Medulla oblongata (tissue), 1 donor: ENCODE results near the gene ZNF664.

Experiments used
- DNase-seq: peaks from one replicate; pipeline ENCODE4 v3.0.0-alpha.2; 2015; ENCODE audit errors: extremely low spot score

Gene ZNF664

DNA sequence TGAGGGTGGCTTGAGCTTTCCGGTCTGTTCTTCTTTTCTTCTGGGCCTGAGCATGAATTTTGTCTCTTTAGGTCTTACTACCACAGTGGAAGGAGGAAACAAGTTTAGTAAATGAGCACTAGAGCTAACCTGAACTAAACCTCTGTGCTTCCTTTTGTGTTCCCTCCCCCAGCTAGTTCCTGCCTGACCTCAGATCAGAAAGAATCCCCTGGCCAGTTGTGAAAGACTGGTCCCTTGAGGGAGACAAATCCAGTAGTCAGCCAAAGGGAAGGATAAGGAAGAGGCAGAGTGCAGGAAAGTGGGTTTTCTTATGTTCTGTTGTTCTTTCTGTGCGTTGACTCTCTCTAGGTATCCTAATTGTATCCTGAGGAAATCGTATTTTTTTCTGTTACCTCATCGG, 17.5 kb downstream of the ZNF664 start:
- no peak for DNase-seq

DNA sequence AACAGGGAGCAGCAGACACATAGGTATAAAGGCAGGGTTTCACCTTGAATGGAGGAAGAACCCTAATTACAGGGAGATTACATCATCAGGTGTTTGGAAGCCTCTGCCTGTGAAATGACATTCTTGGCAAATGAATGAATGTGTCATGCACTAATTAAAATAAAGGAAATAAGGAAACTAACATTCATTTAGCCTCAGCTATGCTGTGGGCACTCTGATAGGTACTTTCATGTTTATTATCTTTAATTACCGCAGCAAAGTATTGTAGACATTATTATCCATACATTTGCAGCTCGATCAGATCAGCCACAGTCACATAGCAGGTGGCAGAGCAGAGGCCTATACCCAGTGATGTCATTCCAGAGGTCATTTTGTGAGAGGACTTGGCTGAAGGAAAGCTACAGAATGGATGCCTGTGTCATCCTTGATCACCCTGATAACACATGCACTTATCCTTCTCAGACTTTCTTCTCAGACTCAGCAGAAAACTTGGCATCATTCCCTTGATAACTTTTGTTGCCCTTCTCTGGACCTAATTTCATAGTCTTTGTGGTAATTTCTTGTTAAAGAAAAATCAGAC, 18.4 kb downstream of the ZNF664 start:
- DNase-seq: no peak

GRCh38 chr12:123992118-123992825, 19.3 kb downstream of the ZNF664 start:
- no peak for DNase-seq

GRCh38 chr12:123995023-123995748, 22.2 kb downstream of the ZNF664 start:
- no peak for DNase-seq

GRCh38 chr12:123996581-123996980, 23.6 kb downstream of the ZNF664 start:
- peak; percentile 85 for DNase-seq

GRCh38 chr12:123997033-123997822, 24.2 kb downstream of the ZNF664 start:
- DNase-seq: peak; percentile 58

DNA sequence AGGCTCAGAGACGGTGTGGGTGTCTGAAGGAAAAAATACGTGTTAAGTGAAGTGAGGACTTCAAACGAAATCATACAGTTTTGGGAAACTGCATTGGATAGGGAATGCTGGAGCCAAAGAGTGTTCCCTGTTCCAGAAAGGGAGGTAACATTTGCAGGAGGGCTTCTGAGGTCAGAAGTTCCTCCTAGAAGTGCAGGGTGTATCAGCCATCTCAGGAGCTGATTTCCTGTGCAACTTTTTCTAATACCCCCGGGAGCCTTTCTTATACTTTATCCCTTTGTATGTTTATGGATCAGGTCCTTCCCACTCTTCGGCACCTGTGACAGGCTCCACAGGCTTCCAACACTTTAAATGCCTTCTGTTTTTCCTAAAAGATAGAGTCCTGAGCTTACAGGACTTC, 24.9 kb downstream of the ZNF664 start:
- no peak for DNase-seq

GRCh38 chr12:123998344-123998990, 25.5 kb downstream of the ZNF664 start:
- no peak for DNase-seq

DNA sequence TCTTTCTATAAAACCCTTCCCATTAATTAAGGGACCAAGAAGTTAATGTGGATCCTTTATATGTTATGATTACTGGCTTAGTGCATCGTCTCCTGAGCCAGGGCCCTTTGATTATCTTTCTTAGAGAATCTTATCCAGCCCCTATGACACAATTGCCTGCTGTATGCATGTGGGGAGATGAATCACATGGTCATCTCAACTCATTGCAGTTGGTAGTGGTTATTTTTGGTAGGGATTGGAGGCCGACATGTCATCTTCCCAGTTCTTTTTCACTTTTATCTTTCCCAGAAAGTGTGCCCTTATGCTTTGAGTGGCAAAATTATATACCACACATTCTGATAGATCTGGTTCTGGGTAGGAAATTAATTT, 26.0 kb downstream of the ZNF664 start:
- no peak for DNase-seq

DNA sequence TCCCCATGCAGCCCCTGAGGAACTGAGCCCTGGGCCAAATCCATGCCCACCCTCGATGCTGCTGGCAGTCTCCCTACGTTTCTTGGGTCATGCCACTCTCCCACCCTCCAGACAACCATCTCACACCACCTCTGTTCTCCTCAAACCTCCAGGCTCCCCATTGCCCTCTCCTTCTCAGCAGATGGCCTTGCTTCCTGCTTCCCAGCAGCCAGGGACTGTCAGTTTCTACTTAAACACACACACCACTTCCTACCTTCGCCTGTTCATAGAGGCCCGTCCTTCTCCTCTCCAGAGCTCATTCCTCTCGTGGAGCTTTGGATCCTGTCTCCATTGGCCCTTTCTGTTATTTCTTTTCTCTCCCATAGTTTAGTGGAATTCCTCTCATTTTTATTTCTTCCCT, 27.1 kb downstream of the ZNF664 start:
- no peak for DNase-seq

- no peak for DNase-seq
Measured at GRCh38 chr12:124001343-124001742, 28.3 kb downstream of the ZNF664 start.

DNA sequence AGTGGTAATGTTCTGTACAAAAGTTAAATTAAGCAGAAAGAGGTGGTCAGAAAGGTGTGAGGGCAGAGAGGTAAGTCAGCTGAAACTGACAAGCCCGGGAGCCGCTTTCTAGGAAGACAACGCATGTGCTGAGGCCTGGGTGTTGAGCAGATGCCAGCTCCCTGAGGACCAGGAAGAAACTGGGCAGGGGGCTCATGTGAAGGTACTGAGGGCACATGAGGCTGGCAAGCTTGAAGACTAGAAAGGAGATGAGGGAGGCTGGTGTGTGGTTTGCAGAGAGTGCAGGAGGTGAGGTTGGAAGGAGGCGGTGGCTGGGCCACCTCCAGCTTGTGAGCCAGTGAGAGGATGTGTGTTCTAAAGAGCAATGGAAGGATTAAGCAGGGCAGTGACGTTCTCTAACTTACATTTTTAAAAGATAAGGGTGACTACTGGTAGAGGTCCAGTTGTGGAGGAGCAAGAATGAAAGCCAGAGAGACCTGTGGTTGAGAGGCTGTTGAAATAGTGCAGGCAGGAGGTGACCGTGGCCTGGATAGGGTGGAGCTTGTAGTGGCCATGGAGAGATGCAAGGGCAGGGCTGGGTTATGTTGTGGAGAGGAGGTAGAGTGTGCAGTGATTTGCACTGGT, 29.1 kb downstream of the ZNF664 start:
- DNase-seq: no peak

DNA sequence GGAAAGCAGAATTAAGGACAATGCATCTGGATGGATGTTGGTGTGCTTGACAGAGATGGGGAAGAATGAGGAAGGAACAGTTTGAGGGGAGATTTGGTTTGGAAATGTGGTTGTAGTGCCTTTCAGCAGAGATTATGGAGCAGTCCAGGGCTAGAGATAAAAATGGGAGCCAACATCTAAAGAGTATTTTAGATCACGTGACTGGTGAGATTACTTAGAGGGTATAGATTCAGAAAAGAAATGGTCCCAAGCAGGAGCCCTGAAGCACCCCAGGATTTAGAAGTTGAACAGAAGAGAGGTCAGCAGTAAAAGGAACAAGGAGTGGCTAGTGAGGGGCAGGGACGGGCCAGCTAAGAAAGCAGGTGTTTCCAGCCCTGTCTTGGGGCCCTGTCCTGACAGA, 29.6 kb downstream of the ZNF664 start:
- no peak for DNase-seq

DNA sequence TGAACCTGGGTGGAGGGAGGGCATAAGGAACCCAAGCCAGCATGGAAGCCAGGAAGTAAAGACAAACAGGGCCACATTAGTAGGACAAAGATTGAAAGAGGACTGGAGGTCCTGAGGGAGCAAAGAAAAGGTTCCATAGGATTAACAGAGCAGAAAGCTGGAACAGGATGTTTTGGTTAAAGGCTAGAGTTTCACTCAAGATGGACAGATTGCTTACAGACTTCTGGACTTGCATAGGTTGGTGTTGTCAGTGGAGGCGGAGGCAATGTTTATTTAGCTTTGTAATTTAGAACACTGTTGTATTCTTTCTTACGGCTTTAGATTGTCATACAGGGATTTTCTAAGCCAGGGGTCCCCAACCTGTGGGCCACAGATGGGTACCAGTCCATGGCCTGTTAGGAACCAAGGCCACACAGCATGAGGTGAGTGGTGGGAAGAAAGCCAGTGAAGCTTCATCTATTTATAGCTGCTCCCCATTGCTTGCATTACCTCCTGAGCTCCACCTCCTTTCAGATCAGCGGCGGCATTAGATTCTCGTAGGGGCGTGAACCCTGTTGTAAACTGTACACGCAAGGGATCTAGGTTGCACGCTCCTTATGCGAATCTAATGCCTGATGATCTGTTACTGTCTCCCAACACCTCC, 31.3 kb downstream of the ZNF664 start:
- DNase-seq: no peak

DNA sequence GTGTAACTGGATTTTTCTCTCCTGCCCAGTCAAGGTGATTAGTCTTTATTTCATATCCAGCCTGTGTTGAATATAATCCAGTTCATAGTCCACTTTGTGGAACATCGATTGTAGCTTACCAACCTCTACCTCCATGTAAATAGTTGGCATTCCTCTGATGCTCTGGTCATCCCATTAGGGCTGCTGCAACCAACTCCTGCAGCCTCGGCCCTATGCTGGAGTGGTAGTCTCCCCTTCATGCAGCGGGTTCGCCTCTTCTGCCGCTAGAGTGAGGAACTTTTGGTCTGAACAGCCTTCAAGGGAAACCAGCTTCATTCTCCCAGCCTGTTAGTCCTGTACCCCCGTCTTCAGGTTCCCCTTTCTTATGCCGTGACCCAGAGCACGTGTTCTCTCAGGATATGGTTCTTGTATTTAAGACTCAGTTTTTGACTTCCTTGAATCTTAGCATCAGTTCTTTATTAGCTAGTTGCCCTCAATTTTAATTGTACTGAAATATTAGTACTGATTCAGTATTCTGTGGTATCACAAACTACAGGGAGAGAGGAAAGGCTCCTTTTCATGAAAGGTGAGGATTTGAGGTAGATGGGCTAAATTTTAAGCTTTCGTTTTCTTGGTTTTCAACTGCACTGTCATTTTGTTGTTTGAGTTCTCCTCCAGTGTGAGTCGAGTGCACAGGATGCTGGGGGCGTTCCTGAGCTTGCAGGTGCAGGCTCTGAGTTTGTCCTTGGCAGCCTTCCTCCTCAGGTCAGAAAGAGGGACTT, 33.2 kb downstream of the ZNF664 start:
- DNase-seq: peak; percentile 62

DNA sequence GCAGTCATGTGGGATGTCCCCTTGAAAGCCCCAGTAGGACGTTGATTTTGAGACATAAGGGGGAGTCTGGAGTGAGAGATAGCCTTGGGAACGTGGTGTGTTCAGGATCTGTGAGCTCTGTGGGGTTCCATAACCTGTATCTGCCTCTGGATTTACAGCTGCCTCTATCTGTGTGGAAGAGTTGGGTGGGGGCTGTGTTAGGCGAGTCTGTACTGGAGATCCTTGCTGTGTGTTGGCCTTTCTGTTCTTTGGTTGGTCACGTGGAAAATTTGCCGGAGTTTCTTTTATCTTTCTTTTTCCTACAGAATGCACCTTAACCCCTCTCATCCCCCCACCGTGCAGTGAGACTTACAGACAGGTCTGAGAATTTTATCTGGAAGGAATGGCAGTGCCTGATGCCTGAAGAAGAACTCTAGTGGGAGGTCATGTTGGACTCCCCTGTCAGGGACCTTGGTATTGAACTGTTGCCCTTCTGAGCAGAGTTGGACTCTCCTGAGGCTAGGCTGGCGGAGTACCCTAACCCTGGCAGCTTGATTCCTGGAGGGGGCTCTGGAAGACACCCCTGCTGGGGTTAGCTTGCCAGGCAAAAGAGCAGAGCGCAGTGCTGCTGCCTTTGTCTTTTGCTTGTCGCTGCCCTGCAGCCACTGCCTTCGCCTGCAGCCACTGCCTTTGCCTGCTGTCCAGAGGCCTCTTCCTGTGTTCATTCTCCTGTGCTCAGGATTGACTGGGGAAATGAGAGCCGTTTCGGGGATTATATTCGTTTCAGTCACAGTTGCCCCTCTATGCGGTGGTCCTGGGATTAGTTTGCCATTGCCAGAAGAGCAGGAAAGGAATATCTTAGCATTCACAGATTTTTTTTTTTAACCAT, 34.1 kb downstream of the ZNF664 start:
- peak; percentile 40 for DNase-seq

- no peak for DNase-seq
Measured at GRCh38 chr12:124007826-124008570, 35.0 kb downstream of the ZNF664 start.

GRCh38 chr12:124008595-124008994, 35.6 kb downstream of the ZNF664 start:
- DNase-seq: peak; percentile 48
